ENCODE results near the gene ZNF783.

Gene ZNF783

GRCh38 chr7:149286811-149287400, 24.9 kb downstream of the ZNF783 start:
- FAIRE-seq (no peak), DNase-seq (ENCODE audit: insufficient read length, low spot score) (no peak)
- TF ChIP-seq CTCF (IDR thresholded peaks at IDR 0.05; ENCODE audit: insufficient read depth, missing control alignments) = no peak

DNA sequence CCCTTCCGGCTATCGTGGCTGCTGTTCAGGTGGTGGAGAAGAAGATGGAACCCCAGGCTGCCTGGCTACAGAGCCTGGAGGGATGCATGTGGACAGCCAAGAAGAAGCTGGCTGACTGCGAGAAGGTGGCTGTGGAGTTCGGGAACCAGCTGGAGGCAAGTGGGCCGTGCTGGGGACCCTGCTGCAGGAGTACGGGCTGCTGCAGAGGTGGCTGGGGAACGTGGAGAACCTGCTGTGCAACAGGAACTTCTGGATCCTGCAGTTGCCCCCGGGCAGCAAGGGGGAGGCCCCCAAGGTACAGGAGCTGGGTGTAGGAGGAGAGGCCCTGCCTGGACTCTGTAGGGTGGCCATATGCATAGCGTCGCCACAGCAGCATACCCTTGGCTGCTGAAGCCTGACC, 25.6 kb downstream of the ZNF783 start:
- FAIRE-seq (no peak), DNase-seq (ENCODE audit: insufficient read length, low spot score) (no peak)
- TF ChIP-seq CTCF (IDR thresholded peaks at IDR 0.05; ENCODE audit: insufficient read depth, missing control alignments) = no peak

GRCh38 chr7:149289262-149289661, 27.3 kb downstream of the ZNF783 start:
- no peak for DNase-seq (ENCODE audit: insufficient read length, low spot score)

GRCh38 chr7:149289856-149290255, 27.9 kb downstream of the ZNF783 start:
- no peak for TF ChIP-seq CTCF (IDR thresholded peaks at IDR 0.05; ENCODE audit: insufficient read depth, missing control alignments)
- DNase-seq (ENCODE audit: insufficient read length, low spot score) (no peak), FAIRE-seq (no peak)

More at GRCh38 chr7:149289262-149289661, 27.3 kb downstream of the ZNF783 start:
- no peak for FAIRE-seq
- no peak for TF ChIP-seq CTCF (IDR thresholded peaks at IDR 0.05; ENCODE audit: insufficient read depth, missing control alignments)

- no peak for TF ChIP-seq CTCF (IDR thresholded peaks at IDR 0.05; ENCODE audit: insufficient read depth, missing control alignments)
- DNase-seq (ENCODE audit: insufficient read length, low spot score) (no peak), FAIRE-seq (no peak)
Measured at GRCh38 chr7:149291036-149291780, 29.2 kb downstream of the ZNF783 start.

- no peak for DNase-seq (ENCODE audit: insufficient read length, low spot score)
- no peak for FAIRE-seq
- no peak for TF ChIP-seq CTCF (IDR thresholded peaks at IDR 0.05; ENCODE audit: insufficient read depth, missing control alignments)
Measured at GRCh38 chr7:149291781-149292461, 29.9 kb downstream of the ZNF783 start.

- FAIRE-seq = no peak
Measured at GRCh38 chr7:149292462-149292823, 30.4 kb downstream of the ZNF783 start.

More at GRCh38 chr7:149292462-149292823, 30.4 kb downstream of the ZNF783 start:
- DNase-seq (ENCODE audit: insufficient read length, low spot score) = no peak
- TF ChIP-seq CTCF (IDR thresholded peaks at IDR 0.05; ENCODE audit: insufficient read depth, missing control alignments) = no peak

Data from D721Med (cell line).